ENCODE data around the gene EML1. TPM values are rescaled to one million over a fixed set of nuclear protein-coding genes. Genes with fewer than 3 reads are reported as not detected.

EML1 gene
- total RNA-seq, 2 experiments from 2014 or later: 1.3 TPM

- POLR2A ChIA-PET: no interaction called here
- CTCF ChIA-PET: interaction anchor here (1.3 kb wide), 1 partner anchor 164 kb away, joined by 3 read pairs; no protein-coding TSS in a partner anchor
Measured at GRCh38 chr14:99846808-99847207, 53.6 kb downstream of the EML1 start.

DNA sequence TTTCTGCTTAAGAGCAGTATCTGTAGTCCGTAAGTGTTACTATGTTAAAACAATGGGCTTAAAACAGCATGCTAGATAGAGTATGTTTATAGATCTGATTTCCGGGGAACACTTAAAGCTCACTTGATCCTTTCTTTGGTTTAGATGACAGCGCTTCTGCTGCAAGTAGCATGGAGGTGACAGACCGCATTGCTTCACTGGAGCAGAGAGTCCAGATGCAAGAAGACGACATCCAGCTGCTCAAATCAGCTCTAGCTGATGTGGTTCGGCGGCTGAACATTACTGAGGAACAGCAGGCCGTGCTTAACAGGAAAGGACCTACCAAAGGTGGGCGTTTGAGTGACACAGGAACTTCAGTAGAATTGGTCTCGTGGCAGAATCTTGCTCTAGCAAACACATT lies 57.5 kb downstream of the EML1 start:
- ChIA-PET POLR2A (no interaction called here), CTCF (no interaction called here)

DNA sequence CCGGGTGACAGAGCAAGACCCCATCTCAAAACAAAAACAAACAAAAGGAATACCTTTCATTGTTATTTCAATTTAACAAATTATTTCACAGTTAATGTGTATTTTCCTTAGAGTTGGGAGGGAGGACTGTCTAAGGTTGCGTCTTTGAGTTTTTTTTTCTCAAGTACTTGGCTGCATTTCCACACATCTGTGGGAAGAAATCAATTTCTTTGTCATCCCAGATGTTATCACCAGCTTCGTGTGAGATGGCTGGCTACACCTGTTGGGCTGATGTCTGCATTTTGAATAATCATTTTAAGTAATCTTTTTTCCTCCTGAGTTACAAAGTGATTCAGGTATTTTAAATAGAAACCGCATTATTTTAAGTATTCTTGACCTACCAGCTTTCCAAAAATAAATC lies 59.4 kb downstream of the EML1 start:
- POLR2A ChIA-PET: no interaction called here
- CTCF ChIA-PET: no interaction called here

GRCh38 chr14:99853206-99853605 lies 60.0 kb downstream of the EML1 start:
- ChIA-PET CTCF (no interaction called here), POLR2A (no interaction called here)

GRCh38 chr14:99854831-99855230 lies 61.6 kb downstream of the EML1 start:
- CTCF ChIA-PET: no interaction called here
- POLR2A ChIA-PET: no interaction called here

DNA sequence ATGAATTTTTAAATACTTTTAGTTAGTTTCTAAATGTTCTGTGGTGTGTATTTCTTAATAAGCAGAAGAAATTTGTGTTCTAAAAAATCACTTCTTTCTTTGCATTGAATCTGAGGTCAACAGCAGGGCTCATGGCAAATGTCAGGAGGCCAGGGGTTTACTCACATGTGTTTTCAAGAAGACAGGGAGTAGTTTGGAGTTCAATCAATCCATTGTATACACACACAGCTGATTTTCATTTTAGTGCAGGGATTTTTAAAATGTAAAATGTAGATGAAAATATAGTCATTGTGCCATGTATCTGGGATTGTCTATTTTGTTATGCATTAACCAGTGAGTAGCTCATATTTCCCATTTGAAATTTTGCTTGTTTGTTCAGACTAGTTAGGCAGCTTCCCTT lies 62.1 kb downstream of the EML1 start:
- POLR2A ChIA-PET: no interaction called here
- CTCF ChIA-PET: no interaction called here

DNA sequence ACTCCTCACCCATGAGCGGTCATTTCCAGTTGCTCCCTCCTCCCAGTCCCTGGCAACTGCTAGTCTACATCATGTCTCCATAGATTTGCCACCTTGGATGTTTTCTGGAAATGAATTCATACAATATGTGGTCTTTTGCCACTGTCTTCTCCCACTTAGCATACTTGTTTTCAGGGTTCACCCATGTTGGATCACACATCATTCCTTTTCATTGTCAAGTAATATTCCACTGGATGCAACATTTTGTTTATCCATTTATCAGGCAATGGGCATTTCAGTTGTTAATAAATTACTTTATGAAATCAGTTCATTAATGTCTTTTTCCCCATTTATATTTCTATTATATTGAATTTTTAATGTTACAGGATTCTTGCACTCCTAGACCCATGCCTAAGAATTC lies 64.3 kb downstream of the EML1 start:
- ChIA-PET CTCF (no interaction called here), POLR2A (no interaction called here)

DNA sequence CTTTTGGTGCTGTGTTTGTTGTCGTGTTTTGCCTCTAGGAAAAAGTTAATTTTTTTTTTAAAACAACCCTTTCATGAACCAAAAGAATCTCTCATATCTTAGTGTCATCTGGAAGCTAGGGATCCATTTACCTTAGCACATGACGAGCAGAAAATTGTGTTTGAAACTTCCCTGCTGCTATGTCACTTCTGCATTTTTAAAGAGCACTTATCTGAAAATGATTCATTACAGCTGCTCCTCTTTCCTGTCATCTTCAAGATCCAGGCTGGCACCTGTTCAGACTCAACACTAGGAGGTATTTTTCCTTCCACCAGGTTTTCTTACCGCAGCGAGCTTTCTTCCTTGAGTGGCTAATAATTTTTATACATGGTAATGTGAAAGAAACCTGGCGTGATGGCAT lies 67.0 kb downstream of the EML1 start:
- CTCF ChIA-PET: no interaction called here
- POLR2A ChIA-PET: no interaction called here

DNA sequence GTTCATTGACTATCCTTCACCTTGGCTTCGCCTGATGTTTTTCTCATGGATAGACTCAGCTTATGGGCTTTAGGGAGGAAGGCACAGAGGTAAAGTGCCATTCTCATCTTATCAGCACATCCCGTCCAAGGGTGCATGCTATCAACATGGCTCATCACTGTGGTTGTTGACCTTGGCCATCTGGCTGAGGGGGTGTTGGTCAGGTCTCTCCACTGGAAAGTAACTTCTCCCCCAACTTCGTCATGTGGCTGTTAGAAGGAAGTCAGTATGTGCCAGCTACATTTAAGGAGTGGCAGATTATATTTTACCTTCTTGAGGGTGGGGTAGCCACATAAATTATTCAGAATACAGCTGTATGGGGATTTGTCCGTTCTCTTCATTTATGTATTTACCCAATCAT lies 68.9 kb downstream of the EML1 start:
- ChIA-PET POLR2A (no interaction called here), CTCF (no interaction called here)

DNA sequence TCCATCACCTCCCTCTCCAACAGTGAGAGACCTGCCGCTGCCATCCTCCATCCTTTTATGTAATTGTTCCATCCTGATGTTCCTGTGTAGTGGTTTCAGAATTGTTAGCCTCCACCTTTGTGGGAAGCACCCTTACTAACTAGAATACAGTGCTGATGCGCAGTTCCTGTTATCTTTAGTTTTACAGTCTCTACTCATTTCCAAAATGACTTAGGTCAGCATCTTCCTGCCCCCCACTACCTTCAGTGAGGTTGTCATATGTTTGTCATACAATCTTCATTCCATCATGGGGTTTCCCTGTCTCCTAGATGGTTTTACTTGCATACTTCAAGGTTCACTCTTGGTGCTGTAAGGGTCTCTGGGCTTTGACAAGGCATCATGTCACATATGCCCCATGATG lies 69.8 kb downstream of the EML1 start:
- POLR2A ChIA-PET: no interaction called here

GRCh38 chr14:99865408-99865807 lies 72.2 kb downstream of the EML1 start:
- CTCF ChIA-PET: no interaction called here

More for the DNA sequence above, 69.8 kb downstream of the EML1 start:
- CTCF ChIA-PET: no interaction called here

DNA sequence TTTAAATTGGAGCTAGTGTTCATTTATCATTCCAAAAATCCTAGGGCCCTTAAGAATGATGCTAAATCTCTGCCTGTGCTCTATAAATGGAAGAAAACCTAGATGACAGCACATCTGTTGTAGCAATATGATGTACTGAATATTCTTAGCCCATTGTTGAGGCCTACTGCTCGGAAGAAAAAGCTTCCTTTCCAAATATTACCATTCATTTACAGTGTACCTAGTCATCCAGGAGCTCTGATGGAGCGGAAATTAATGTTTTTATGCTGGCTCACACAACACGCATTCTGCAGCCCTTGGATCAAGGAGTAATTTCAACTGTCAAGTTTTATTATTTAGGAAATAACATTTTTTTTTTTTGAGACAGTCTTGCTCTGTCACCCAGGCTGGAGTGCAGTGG lies 77.4 kb downstream of the EML1 start:
- POLR2A ChIA-PET: no interaction called here

More at GRCh38 chr14:99865408-99865807, 72.2 kb downstream of the EML1 start:
- POLR2A ChIA-PET: no interaction called here

DNA sequence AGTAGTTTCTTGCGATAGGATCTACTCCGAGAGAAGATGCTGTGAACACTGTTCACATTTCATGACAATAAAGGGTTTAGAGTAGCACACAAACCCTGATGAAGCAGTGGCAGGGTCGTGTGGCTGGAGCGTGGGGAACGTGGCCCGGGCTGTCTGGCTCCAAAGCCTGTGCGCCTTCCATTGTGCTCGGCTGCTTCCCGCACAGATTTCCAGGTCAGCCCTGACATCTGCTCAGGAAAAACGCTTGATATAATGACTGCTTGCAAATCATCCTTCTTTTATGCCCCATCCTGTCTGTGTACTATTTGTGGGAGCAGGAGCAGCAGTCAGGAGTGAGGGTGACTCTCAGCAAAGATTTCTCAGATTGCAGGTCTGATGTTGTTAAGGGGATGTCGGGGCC lies 78.6 kb downstream of the EML1 start:
- CTCF ChIA-PET: no interaction called here
- POLR2A ChIA-PET: no interaction called here

More for the DNA sequence above, 77.4 kb downstream of the EML1 start:
- CTCF ChIA-PET: interaction anchor here (0.9 kb wide), 1 partner anchor 29 kb away, joined by 3 read pairs; no protein-coding TSS in a partner anchor

- ChIA-PET POLR2A (no interaction called here), CTCF (interaction anchor here (0.6 kb wide), 1 partner anchor 329 kb away, joined by 3 read pairs; no protein-coding TSS in a partner anchor)
Measured at GRCh38 chr14:99872786-99873440, 79.7 kb downstream of the EML1 start.

GRCh38 chr14:99873653-99874052 lies 80.4 kb downstream of the EML1 start:
- POLR2A ChIA-PET: no interaction called here
- CTCF ChIA-PET: no interaction called here

GRCh38 chr14:99874306-99874705 lies 81.1 kb downstream of the EML1 start:
- CTCF ChIA-PET: no interaction called here

DNA sequence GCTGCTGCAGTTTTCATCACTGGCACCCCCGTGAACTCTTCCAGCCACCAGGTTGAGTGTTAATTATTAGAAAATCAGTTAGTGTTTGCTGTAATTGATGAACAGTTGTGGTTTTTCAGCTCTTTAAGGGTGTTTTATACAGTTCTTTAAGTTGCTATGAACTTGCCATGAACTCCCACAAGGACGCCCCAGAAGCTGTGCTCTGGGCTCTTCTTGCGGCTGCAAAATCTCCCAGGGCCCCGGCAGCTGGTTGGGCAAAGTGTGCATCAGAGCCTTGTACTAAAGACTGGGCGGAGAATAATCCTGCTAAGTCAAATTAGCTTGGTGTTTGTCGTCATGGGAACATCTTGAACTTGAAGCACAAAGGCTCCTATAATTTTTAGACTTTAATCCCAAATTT lies 82.2 kb downstream of the EML1 start:
- ChIA-PET POLR2A (no interaction called here), CTCF (no interaction called here)

More at GRCh38 chr14:99874306-99874705, 81.1 kb downstream of the EML1 start:
- POLR2A ChIA-PET: no interaction called here

DNA sequence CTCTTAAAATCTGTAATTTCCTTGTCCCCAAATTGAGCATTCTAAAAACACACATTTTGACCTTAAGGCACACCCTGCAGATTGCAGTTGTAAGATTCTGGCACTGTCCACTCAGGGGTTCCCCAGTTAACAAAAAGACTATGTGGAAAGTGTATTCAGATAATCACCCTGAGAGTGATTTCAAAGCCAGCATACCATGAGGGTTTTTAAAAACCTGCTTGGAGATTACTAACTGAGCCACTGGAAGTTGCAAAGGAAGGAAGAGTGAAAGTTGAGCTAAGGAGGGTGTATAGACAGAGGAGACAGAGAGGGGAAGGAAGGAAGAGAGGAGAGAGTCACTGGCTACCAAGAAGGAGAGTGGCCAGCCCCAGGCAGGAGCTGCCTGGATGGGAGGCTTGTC lies 82.6 kb downstream of the EML1 start:
- CTCF ChIA-PET: interaction anchor here (0.9 kb wide), 1 partner anchor 187 kb away, joined by 3 read pairs; no protein-coding TSS in a partner anchor

GRCh38 chr14:99876406-99876805 lies 83.2 kb downstream of the EML1 start:
- POLR2A ChIA-PET: interaction anchor here (0.6 kb wide), 1 partner anchor 1796 kb away, joined by 3 read pairs; no protein-coding TSS in a partner anchor
- CTCF ChIA-PET: interaction anchor here (0.9 kb wide), 1 partner anchor 188 kb away, joined by 3 read pairs; no protein-coding TSS in a partner anchor

More for the DNA sequence above, 82.6 kb downstream of the EML1 start:
- POLR2A ChIA-PET: interaction anchor here (0.6 kb wide), 1 partner anchor 1797 kb away, joined by 3 read pairs; no protein-coding TSS in a partner anchor

- ChIA-PET POLR2A (no interaction called here), CTCF (interaction anchor here (1.1 kb wide), 1 partner anchor 148 kb away, joined by 3 read pairs; no protein-coding TSS in a partner anchor)
Measured at GRCh38 chr14:99878563-99878962, 85.3 kb downstream of the EML1 start.

- ChIA-PET POLR2A (no interaction called here), CTCF (interaction anchor here (1.4 kb wide), 1 partner anchor 149 kb away, joined by 4 read pairs; no protein-coding TSS in a partner anchor)
Measured at GRCh38 chr14:99879401-99880295, 86.4 kb downstream of the EML1 start.
